Activated gamma-delta T cell treated with Interleukin-2 at 50 U/mL for 16 hours (primary cell): ENCODE measurements around the gene ZNF823.
"Not testable (repeated sequence)": the region's sequence is repeated elsewhere in the genome, so short reads cannot be mapped to it uniquely, and the experiment has no call there.

Source experiments
- DNase-seq: peaks from one replicate; pipeline ENCODE4 v3.0.0-alpha.2; 2020

The ZNF823 gene

DNA sequence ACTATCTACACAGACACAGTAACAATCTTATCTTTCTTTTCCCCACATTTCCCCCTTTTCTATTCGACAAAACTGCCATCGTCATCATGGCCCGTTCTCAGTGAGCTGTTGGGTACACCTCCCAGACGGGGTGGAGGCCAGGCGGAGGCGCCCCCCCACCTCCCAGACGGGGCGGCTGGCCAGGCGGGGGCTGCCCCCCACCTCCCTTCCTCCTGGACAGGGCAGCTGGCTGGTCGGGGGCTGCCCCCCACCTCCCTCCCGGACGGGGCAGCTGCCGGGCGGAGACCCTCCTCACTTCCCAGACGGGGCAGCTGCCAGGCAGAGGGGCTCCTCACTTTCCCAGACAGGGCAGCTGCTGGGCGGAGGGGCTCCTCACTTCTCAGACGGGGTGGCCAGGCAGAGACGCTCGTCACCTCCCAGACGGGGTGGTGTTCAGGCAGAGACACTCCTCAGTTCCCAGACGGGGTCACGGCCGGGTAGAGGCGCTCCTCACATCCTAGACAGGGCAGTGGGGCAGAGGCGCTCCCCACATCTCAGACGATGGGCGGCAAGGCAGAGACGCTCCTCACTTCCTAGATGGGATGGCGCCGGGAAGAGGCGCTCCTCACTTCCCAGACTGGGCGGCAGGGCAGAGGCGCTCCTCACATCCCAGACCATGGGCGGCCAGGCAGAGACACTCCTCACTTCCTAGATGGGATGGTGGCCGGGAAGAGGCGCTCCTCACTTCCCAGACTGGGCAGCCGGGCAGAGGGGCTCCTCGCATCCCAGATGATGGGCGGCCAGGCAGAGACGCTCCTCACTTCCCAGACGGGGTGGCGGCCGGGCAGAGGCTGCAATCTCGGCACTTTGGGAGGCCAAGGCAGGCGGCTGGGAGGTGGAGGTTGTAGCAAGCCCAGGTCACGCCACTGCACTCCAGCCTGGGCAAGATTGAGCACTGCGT is 61.8 kb downstream of the ZNF823 start:
- not testable (repeated sequence) for DNase-seq

DNA sequence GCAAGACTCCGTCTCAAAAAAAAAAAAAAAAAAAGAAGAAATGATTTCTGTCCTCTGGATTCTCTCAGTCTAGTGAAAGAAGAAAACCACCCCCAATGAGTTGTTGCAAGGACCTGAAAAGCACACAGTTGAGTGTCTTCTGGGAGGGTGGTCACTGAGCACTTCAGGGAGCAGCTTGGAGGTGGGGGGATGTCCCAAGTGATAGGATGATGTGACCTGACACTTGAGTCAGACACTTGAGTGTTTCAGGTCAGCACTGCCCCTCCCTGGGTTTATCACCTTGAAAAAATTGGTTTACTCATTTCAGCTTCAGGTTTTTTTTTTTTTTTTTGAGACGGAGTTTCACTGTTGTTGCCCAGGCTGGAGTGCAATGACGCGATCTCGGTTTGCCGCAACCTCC is 63.2 kb downstream of the ZNF823 start:
- no peak for DNase-seq

DNA sequence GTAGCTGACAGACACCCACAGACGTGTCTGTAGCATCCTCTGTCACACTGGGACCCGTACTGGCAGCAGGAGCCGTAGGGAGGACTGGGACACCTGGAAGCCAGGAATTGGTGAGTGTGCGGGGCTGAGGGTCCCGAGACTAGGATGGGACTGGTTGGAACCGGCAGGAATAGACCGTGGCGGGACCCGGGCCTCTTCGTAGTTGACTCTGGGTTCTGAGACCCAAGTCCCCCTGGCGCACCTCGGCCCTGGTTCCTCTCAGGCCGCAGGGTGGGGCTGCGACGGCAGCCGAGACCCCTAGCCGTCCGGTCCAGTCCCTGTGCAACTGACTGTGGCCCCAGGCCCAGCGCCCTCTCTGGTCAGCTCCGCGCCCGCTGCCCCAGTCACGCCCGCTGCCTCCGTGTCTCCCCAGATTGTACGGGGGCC is 64.7 kb downstream of the ZNF823 start:
- DNase-seq, result no peak

DNA sequence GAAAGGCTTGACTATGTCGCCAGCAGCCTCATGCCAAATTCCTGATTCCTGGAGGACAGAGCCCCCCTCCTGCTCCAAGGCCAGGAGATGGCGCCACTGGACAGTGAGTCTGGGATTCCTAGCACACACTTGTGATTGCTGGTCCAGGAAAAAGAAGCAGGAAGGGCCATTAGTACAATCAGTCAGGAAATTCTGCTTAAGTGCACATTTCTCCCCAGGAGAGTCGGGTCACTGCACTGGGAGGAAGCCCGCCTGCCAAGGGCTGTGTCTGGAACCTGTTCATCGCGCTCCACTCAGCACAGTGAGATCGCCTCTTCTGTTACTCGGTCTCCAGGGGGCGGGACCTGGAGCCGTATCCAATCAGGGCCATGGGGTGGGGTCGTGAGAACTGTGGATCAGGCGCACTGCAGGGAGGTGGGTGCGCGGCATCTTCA is 65.1 kb downstream of the ZNF823 start:
- DNase-seq, result no peak
